HG03135 (cell line): ENCODE results near the gene DYNC1LI2.
"Not testable (repeated sequence)": the region's sequence is repeated elsewhere in the genome, so short reads cannot be mapped to it uniquely, and the experiment has no call there.

Experiments used
- ATAC-seq: cut with Tn5 transposase; IDR thresholded peaks from one replicate; pipeline ENCODE4 v1.9.1; 2021; ENCODE audit warnings: mild to moderate bottlenecking, moderate library complexity; ENCODE audit not compliant: unreplicated experiment

The DYNC1LI2 gene

DNA sequence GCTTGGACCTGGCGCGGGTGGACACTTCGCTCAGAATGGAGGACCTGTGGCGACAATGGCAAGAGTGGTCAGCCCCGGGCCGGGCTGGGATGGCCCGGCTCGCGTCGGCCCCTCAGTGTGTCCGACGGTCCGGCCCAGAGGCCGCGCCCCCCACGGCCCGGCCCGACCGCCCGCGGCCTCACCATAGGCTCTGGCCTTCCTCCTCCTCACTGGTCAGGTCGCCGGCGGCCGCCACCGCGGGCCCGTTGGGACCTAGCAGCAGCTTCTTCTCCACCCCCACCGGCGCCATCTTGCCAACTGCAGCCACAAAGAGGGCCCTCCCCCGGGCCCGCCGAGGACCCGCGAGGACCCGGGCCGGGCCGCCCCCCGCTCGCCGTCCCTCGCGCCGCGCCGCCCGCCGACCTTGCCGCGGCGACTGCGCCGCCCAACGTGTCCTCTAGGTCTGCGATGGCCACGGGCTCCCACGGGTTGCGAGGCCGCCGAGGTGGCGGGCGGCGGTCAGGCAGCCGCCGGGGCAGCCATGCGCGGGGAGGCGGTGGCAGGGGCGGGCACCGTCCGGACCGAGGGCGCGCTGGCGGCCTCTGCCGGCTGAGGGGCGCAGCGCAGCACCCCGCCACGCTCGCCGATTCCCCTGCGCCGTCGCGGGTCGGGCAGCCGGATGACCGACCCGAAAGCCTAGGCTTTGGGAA, at the start of gene DYNC1LI2:
TSS of gene DYNC1LI2 (minus strand) at position 307 of the 689 bp plus-strand sequence. CDS start at position 289, 18 bp downstream.
- ATAC-seq: peak; percentile 83

DNA sequence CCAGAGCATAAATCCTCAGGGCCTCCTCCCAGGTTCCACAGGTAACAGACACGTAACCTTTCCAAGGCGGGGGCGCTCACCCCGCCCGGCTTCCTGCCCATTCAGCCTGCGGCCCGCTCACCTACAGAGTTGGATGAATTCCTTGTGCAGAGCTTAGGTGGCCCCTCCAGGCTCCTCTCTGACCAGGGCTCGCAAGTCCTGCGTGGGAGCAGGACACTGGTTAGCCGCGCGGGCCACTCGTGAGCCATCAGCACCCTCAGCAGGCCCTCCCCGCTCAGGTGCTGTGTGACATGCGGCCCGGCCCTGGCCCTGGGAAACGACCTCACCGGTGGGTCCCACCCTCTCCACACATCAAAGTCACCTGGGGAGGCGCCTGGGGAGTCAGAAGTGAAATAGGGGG, 49.4 kb upstream of the DYNC1LI2 start:
- no peak for ATAC-seq

DNA sequence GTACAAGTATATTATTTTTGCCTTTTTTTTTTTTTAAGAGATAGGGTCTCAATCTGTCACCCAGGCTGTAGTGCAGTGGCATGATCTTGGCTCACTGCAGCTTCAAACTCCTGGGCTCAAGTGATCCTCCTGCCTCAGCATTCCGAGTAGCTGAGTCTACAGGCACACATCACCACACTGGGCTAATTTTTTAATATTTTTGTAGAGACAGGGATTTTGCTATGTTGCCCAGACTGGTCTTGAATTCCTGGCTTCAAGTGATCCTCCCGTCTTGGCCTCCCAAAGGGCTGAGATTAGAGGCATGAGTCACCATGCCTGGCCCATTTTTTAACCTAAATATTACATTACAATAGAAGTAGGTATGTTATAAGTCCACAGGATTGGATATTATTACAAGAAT, 46.8 kb upstream of the DYNC1LI2 start:
- no peak for ATAC-seq

DNA sequence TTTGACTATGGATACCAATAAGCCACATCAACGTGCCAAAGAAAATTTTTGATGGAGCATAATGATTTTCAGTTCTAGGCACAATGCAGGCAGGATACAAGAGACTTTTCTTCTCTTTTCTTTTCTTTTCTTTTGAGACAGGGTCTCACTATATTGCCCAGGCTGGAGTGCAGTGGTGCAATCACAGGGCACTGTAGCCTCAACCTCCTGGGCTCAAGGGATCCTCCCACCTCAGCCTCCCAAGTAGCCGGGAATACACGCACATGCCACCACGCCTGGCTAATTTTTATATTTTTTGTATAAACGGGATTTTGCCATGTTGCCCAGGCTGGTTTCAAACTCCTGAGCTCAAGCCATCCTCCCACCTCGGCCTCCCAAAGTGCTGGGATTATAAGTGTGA, 42.6 kb upstream of the DYNC1LI2 start:
- not testable (repeated sequence) for ATAC-seq

DNA sequence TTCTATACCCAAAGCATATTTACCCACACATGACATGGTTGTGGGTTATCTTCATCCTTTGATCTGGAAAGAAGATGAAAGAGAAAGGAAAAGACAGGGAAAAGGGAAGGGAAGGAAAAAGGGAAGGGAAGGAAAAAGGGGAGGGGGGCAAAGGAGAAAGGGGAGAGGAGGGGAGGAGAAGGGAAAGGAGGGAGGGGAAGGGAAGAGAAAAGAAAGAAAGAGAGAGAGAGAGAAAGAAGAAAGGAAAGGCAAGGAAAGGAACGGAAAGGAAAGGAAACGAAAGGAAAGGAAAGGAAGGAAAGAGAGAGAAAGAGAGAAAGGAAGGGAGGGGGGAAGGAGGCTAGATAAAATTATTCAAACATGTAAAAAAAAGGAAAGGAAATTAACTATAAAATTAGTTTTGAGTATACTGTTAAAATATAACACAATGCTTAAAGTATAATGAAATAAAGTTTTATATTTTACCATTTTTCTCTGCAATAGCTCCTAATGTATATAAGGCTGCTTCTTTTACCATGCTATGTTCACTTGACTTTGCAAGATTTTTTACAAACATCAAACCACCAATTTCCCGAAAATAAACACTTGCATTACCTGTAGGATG, 38.8 kb upstream of the DYNC1LI2 start:
- no peak for ATAC-seq

DNA sequence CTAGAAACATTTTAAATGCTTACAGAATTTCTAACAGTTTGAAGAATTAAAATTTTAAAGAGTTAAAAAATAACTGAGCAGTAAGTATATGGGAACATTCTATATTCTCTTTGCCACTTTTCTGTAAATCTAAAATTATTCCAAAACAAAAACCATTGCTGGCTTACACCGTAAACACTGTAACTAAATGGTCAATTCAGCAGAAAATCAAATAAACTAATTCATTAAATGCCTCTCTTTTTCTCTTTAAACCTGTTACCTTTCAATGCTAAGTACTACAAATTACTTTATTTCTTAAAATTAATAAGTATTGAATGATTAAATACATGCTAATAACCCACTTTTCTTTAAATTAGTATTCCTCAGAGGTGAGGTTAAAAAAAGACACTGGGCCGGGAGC, 36.0 kb upstream of the DYNC1LI2 start:
- ATAC-seq: no peak

DNA sequence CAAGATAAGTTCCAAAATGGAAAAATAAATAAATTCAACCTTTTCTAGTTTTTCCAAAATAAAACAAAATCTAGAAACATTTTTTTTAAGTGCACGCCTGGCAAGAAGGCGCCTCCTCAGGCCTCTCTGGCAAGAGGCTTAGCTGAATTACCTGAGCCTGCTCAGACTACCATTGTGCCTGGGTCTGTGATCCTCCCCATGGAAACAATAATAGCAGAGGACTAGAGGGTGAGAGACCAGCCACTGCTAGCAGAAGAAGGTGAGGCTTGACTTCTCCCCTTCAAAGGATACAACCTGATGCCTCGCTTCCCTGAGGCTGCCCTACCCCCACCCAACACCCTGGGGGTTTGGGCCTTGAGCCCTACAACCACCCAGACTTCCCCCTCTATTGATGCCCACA, 35.1 kb upstream of the DYNC1LI2 start:
- no peak for ATAC-seq

DNA sequence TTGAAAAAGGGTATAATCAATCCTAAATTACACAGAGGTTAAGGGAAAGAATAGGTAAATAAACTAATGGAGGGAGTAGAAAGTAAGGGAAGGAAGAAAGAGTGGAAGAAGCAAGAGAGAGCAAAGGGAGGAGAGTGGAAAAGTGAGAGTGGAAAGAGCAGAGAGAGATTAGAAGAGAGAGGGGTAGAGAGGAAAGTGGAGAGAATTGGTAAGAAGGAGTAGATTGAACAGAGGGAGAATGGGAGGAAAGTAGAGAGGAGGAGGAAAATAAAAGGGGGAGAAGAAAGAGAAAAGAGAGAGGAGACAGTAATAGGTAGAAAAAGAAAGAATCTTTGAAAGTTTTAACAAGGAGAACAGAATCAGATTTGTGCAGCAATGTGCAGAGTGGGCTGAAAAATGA, 25.0 kb upstream of the DYNC1LI2 start:
- no peak for ATAC-seq

DNA sequence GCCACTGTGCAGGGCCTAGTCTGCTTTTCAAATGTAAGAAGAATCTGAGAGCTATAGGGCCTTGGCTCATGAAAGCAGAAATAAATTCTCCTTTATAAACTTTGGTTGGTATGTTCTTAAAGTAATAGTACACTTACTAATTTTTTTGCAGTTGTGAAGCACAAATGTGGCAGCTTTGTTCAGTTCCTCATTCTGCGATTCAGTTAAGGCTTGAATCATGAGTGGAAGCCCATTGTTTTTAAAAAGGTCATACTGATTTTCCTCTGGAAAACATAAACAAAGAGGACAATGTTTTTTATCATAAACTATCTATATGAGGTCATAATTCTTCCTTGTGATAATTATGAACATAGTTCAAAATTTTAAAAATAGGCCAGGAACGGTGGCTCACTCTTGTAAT, 23.6 kb upstream of the DYNC1LI2 start:
- ATAC-seq: no peak

DNA sequence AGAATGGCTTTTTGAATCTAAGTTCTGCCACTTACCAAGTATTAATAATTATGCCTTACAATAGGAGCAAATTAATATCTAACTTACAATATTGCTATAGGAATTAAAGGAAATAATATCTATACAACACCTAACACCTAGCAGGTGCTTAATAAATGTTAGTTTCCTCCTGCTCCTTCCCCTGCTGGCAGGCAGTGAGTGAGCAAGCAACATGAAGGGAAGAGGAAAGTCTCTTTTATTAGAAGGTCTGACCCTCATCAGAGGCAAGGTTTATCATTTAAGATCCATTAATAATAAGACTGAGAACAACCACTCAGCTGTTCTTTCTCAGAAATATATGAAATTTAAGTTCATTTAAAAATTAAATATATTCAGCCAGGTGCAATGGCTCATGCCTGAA, 6.7 kb upstream of the DYNC1LI2 start:
- no peak for ATAC-seq

DNA sequence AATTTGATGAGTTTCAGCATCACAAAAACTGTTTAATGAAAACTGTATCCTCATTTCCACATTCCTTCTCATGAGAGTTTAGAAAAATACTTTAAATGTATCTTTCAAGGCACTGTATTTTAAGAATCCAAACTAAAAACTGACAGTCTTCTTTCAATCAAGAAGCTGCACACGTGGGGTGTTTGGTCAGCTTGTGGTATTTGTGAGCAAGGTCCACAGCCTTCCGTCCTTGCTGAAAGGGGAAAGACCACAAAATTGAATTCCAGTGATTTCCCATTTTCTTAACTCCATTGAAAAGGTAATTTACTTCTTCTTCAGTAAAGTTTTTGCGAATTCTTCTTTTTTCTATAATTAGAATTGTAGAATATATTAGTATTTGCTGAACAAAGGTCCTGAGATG, 3.4 kb upstream of the DYNC1LI2 start:
- ATAC-seq: no peak

DNA sequence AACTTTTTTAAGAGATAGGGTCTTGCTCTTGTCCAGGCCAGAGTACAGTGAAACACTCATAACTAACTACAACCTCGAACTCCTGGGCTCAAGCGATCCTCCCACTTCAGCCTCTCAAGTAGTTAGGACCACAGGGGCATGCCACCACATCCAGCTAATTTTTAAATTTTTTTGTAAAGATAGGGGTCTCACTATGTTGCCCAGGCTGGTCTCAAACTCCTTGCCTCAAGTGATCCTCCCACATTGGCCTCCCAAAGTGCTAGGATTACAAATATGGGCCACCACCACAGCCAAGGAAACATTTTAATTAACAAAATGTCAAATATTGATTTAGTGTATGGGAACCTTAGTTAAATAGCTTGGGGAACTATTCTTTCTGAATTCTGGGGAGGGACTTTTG, 2.8 kb upstream of the DYNC1LI2 start:
- ATAC-seq: no peak

DNA sequence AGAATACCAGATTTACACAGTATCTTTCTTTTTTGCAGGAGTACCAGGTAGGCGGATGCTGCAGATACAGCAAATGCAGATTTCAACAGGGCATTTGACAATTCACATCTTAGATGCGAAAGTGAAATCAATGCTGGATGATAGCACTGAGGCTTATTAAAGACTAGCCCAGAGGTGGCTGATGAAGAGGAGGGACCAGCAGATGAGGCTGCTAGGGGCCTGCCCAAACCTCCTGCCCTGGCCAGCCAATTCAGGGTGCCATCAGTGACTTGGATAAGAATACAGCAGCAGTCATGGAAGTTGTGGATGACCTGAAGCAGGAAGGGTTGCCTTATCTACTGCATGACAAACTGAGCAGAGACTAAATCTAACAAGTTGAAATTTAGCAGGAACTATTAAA, 1.5 kb upstream of the DYNC1LI2 start:
- ATAC-seq: no peak

DNA sequence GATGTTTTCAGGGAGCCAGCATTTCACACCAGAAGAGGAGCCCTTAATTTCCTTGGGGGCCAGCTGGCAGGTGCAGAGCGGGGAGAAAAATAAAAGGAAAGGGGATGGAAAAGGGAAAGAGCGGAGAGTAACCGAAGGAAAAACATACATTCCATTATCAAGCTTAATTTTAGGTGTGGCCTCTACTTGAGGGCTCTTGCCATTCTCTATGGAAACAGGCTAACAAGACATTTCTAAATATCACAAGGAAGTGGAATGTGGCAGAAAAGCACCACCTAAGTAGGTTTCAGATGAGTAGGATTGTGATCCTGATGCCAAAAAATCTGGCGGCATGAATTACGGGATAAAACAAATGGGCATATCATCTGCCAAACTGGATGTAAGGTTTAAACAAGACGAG, 970 bp upstream of the DYNC1LI2 start:
- no peak for ATAC-seq

DNA sequence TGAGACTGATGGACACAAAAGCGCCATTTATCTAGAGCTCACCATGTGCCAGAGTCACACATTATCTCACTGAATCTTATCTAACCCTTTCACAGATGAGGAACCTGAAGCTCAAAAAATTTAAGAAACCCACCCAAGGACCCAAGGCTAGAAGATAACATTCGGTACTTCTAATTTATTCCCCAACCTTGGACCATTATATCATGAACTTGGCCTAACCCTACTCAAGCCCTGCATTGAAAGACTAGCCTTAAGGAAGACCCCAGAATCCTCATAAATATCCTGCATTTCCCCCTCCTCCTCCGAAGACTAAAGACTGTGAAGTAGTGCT, 548 bp upstream of the DYNC1LI2 start:
- no peak for ATAC-seq

DNA sequence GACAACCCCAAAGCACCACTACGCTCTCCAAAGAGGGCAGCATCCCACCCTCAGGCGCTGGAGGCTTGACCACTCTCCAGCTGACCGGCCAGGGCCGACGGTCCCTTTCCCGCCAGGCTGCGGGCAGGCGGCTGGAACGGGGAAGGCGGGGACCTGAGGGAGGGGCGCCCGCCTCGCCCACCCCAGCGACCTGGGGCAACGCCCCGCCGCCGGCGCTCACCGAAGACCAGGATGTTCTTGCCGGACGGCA, 431 bp downstream of the DYNC1LI2 start:
- peak; percentile 11 for ATAC-seq

DNA sequence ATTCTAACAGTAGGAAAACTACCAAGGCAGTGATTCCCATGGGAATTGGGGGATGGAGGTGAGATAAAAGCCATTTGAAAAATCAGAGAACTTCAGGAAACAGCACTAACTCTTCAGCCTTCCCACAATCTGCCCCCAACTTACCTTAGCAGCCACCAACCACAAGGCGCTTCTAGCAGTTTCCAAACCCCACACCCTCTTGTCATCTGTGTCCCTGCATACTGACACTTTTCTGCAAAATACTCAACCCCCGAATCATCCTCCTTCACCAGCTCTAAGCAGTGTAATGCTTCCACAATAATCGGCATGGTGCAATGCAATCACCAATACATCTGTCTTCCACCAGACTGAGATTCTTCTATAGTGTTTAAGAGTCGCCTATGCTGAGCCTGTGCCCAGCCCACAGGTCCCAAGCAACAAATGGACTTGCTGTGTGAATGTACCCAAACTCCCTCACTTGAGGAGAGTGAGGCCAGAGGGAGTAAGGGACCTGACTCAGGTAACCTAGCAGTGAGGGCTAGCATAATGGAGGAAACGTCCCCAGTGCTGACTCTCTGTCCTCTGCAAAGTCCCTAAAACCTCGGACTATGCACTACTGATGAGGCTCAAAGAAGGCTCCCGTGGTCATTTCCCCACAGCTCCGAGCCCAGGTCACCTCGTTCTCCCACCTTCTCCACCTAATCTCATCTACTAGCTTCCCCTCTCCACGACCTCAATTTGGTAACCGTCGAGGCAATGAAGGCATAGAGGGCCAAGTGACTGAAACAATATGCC, 943 bp downstream of the DYNC1LI2 start:
- no peak for ATAC-seq

DNA sequence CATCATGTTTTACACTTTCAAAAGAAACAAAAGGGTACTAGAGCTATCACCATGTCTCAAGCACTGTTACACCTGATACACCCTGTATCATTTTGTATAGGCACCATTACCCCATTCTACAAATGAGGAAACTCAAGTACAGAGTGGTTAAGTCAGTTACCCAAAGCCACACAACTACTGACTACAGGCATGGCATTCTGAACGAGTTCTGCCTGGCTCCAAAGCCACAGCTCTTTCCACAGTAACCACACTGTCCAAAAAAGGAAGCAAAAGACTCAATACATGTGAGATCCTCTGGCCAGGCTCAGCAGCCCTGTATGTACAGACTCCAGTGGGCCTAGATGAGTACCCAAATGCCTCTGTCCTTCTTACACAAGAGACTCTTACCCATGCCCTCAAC, 4.7 kb downstream of the DYNC1LI2 start:
- ATAC-seq: no peak

DNA sequence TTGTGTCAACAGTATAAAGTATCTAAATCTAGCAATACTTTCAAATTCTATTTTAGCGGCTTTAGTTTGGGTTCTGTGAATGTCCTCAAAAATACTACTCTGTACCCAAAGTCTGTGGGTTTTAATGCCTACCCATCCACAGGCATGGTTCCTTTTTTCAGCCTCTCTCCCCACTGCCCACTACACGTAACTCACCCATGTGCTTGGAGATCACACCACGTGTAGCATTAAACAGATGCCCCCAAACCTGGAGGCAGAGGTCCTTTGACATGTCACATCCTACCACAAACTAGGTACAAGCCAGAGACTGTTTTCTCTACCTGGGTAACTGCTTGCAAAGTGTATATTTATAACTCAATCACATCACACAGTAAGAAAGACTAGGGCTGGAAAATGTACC, 5.4 kb downstream of the DYNC1LI2 start:
- no peak for ATAC-seq

DNA sequence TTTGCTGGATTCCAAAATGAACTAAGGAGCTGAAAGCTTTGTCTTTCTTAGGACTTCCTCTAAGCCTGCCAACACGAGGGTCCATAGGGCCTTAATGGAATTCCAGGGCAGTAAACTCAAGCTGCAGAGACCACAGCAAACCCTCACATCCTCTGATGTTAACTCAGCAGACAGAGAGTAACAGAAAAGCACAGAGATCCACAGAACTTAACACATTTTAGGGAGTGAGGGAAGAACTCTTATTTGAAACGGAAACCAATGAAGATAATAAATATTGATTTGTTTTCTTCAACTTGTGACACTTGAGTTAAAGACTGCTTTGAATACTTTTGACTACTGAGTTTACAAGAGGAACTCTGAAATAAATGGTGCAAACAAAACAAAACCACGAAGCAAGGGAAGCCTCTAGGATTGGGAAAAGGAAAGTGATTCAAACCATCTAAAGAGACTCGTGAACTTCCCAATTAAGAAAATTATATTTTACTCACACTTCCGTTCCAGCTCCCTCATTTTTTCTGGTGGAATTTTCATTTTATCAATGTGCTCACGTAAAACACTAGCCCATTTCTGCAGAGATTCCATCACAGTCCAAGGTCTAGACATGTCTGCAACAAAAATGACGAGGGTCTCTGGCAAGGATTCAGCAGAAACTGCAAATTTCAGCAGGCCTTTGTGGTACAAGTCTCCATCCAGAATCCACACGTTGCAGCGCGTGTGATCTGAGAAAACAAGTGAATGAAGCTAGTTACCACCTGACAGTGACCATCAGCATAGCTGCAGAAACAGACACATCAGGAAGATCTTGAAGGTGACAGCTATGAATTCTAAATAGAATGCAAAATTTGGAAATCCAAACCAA, 9.2 kb downstream of the DYNC1LI2 start:
- ATAC-seq: no peak

DNA sequence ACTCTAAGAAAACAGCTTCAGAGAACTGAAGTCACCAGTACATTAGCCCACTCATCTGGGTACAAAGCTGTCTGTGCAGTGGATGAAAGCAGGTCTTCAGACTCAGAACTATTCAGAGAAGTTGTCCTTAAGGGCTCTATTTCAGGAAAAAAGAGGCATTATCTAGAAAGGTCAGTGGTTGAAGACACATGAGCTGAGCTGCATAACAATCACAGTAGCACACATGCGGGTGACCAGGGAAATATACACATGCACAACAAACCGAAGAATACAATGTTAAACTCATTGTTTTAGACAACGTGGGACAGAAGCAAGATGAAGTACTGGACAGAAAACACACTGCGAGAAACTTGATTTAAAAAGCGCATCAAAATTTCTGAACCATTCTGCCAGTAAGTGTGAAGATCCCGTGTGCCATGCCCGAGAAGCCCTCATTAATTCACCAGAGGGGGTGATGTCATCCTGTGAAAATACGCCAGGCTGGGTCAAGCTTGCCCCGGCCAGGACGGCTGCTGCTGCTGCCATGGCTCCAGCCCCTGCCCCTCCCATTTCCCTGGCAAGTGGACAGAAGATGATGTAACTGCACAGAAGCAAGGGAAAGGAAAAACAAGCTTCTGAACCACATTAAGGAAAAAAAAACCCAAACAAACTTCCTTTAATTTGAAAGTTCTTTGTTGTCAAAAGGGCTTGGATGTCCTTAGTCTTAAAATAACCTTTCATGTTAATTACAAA, 10.1 kb downstream of the DYNC1LI2 start:
- no peak for ATAC-seq
